NCI-H2227 (cell line): ENCODE results near the gene BAMBI.

Experiments
- DNase-seq: peaks from one replicate; lab custom pipeline; 2025; ENCODE audit not compliant: unreplicated experiment; lab: John Stamatoyannopoulos, UW

BAMBI gene

GRCh38 chr10:28674782-28675181 lies 2.5 kb upstream of the BAMBI start:
- DNase-seq: no peak

- DNase-seq: no peak
Measured at GRCh38 chr10:28676326-28676967, 874 bp upstream of the BAMBI start.

GRCh38 chr10:28677888-28678686 lies 766 bp downstream of the BAMBI start:
- DNase-seq: no peak

GRCh38 chr10:28678687-28679457 lies 1.6 kb downstream of the BAMBI start:
- peak; percentile 73 for DNase-seq

- DNase-seq: no peak
Measured at GRCh38 chr10:28679581-28680357, 2.4 kb downstream of the BAMBI start.

DNA sequence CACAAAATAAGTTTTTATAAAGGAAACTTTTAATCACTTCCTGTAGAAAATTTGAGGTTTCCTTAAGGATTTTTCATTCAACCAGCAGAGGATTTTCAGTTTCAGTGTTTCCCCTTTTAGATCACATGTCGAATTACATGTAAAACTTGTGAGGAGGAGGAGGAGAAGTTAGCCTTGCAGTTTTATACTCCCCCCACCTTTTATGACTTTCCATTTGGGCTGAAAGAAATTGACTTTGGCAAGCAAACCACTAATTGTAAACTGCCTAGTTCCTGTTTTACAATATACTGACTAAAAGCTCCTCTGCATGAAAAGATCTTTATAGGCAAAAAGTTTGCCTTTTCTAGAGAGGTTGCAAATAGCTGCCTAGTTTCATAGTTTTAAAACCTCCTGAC lies 3.0 kb downstream of the BAMBI start:
- no peak for DNase-seq

- DNase-seq: no peak
Measured at GRCh38 chr10:28681291-28681763, 4.0 kb downstream of the BAMBI start.

- DNase-seq: no peak
Measured at GRCh38 chr10:28681928-28682750, 4.8 kb downstream of the BAMBI start.

DNA sequence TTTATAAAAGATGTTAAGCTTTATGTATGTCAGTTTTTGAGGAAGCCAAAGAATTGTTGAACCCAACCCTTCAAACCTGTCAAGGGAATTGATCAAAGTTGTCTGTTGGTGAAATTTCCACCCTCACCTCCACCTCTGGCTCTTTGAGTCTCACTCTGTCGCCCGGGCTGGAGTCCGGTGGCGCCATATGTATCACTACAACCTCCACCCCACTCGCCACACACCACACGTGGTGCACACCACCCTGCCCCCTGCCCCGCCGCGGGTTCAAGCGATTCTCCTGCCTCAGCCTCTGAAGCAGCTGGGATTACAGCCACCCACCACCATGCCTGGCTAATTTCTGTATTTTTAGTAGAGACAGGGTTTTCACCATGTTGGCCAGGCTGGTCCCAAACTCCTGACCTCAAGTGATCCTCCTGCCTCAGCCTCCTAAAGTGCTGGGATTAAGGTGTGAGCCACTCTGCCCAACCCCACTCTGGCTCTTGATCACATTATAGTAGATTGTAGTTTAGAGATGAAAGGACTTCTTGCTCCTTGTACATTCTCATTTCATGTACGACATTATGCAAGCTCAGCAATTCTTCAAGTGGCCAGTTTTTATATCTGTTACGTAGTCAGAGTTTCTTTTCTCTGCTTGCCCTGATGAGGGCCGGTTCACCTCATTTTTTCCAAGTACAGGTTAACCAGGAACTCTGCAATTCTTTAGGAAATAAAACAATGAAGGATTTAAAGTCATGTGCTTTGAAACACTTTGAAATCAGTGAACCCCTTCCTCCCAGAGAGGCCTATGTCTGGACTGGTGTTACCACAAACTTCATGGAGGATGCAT lies 7.0 kb downstream of the BAMBI start:
- no peak for DNase-seq

- no peak for DNase-seq
Measured at GRCh38 chr10:28684986-28685580, 7.8 kb downstream of the BAMBI start.

DNA sequence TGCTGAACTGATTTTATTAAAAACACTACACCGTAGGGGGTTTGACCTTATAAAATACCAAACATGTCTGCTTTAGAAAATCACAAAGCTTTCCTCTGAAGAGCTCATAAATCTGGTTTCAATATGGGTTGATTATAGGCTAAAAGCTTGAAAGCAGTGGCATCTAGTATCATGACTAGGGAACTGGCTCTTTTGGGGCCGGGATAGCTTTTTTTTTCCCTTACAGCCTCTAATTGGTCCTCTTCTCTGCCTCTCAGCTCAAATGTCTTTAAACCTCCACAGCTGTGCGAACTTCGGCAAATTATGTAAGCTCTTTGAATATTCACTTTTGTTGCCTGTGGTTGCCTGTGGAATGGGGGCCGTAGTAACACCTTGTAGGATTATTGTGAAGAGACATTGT lies 8.4 kb downstream of the BAMBI start:
- DNase-seq: peak; percentile 57

DNA sequence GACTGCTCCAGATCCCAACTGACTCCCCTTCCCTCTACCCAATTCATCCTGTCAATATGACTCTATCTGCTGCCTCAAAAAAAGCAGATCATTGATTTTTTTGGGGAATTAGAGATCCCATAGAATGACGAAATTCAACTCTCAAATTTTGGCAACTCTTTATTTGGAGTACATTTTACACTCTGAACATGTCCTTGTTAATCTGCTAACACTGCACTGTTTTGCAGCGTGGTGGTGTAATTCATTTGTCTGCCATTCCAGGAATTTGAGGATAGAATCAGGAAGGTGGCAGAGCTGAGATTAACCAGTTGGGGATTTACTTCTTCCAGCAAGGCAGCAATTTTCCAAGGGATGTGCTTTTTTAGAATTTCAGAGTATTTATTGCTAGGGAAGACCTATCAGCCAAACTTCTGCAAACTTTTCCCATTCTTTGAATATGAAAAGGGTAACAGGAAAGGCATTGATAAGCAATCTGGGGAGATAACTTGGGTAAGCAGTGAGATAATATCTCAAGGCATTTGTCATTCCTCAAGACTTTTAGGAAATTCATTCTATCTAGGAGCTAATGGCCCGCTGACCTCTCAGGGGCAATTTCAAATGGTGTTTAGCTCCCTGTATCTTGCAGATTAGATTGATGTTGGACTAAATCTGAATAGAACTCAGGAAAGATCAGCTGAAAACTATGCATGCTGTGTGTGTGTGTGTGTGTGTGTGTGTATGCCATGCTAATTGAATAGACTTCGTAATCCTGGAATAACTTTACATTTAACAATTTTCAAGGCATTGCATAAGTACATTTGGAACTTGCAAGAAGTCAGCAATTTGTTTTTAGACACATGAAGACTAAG lies 9.7 kb downstream of the BAMBI start:
- DNase-seq: no peak

DNA sequence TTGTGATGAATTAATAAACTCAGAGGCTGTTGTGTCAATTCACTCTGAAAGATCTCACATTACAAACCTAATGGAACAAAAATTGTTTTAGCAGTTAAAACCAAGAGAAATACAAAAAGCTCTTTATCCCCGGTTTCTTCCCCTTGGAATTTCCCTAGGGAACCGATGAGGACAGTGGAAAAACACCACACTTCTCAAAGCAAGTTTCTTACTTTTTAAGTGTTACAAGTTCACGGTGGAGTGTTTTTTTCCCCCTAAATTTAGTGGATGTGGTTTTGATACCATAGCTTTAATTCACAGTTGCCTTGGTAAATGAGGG lies 10.3 kb downstream of the BAMBI start:
- DNase-seq: no peak

DNA sequence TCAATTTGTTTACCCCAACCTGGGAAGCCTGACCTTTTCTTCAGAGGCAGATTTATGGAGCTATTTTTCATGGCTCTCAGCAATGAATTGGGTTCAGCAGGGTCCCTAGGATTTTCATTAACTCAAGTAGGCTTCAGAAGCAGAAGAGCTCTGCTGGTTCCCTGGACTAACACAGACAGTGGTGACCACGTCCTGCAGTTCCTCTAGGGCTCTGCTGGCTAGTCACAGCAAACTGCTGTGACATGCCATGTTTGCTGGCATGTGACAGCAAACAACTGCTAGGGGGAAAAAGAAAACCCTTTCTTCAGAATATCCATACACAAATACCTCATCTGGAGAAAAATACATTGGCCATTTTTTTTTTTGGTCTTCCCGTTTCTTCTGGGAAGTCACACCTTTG lies 13.2 kb downstream of the BAMBI start:
- no peak for DNase-seq

GRCh38 chr10:28691187-28691694 lies 13.9 kb downstream of the BAMBI start:
- no peak for DNase-seq

- no peak for DNase-seq
Measured at GRCh38 chr10:28692050-28692449, 14.7 kb downstream of the BAMBI start.

DNA sequence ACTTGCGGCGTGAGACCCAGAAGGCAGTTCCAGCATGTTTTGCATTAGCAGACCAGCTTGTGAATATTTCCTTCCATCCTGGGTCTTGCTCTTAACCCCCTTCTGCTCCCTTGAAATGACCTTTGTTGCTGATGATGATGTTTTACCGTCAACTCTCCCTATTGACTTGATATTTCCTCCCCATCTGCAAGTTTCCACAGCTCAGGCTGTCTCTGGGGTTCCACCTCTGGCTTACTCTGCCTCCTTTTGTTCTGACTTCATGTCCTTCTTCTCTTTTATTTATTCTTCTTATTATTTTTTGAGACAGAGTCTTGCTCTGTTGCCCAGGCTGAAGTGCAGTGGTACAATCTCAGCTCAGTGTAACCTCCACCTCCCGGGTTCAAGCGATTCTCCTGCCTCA lies 17.2 kb downstream of the BAMBI start:
- no peak for DNase-seq

DNA sequence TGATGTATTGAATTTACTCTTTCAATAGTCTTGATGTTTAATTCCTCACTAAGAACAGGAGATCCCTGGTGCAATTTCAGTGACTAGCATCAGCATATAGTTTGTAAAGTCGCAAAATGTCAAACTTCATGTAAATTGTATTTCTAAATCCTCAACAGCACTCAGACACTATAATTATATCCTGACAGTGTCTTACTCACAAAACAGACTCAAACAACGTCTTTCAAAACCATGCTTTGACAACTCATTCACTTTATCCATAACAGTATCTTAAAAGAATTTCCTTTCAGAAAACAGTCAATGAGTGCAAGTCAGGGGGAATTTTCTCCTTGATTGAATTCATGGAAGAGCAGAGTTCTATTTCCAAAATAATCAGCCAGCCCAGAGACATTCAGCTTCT lies 20.8 kb downstream of the BAMBI start:
- DNase-seq: no peak
